GM21825 (cell line): ENCODE measurements around the gene KCNQ1.

Source experiments
- ATAC-seq: cut with Tn5 transposase; IDR thresholded peaks from one replicate; pipeline ENCODE4 v1.9.1; 2021; ENCODE audit warnings: mild to moderate bottlenecking, moderate library complexity; ENCODE audit not compliant: unreplicated experiment

The KCNQ1 gene

GRCh38 chr11:2441171-2441570 is 3.6 kb upstream of the KCNQ1 start:
- no peak for ATAC-seq

- no peak for ATAC-seq
These were observed 2.2 kb upstream of the KCNQ1 start for GRCh38 chr11:2442589-2442988.

- no peak for ATAC-seq
These were observed 1.4 kb upstream of the KCNQ1 start for GRCh38 chr11:2443406-2443805.

GRCh38 chr11:2443881-2444820 is 657 bp upstream of the KCNQ1 start, which contains the start of gene TRPM5:
TRPM5 (minus strand) TSS chr11:2444514; CDS start chr11:2423036, 21,478 bp downstream.
- no peak for ATAC-seq

- no peak for ATAC-seq
These were observed 1.1 kb downstream of the KCNQ1 start for GRCh38 chr11:2445746-2446551.

- no peak for ATAC-seq
These were observed 1.9 kb downstream of the KCNQ1 start for GRCh38 chr11:2446590-2447252.

GRCh38 chr11:2447253-2447950 is 2.6 kb downstream of the KCNQ1 start:
- no peak for ATAC-seq

- no peak for ATAC-seq
These were observed 3.3 kb downstream of the KCNQ1 start for GRCh38 chr11:2447951-2448650.

GRCh38 chr11:2448661-2449547 is 4.1 kb downstream of the KCNQ1 start:
- ATAC-seq: no peak

GRCh38 chr11:2449548-2450320 is 4.9 kb downstream of the KCNQ1 start:
- ATAC-seq: no peak

- no peak for ATAC-seq
These were observed 5.7 kb downstream of the KCNQ1 start for GRCh38 chr11:2450321-2451041.

GRCh38 chr11:2451336-2451735 is 6.5 kb downstream of the KCNQ1 start:
- no peak for ATAC-seq

GRCh38 chr11:2451916-2452315 is 7.1 kb downstream of the KCNQ1 start:
- no peak for ATAC-seq

GRCh38 chr11:2452321-2453012 is 7.7 kb downstream of the KCNQ1 start:
- no peak for ATAC-seq

- no peak for ATAC-seq
These were observed 8.6 kb downstream of the KCNQ1 start for GRCh38 chr11:2453436-2453835.

- no peak for ATAC-seq
These were observed 13.5 kb downstream of the KCNQ1 start for GRCh38 chr11:2458321-2458720.
